Right lobe of liver (tissue), 6 donors: Measurements from ENCODE around the gene UBAC2. TPM values are rescaled to one million over a fixed set of nuclear protein-coding genes. Genes with fewer than 3 reads are reported as not detected.

Experiments used
- ATAC-seq, 4 donors: fragments of 200-7000 bp; cut with Tn5 transposase; one replicate each; pipeline ENCODE4 v1.9.1; 2020; ENCODE audit warnings: mild to moderate bottlenecking in 4 of 4, moderate library complexity in 4 of 4
- DNase-seq, 3 donors: peaks; one replicate each; pipeline ENCODE4 v3.0.0-alpha.2; 2020
- H3K27ac ChIP-seq, 3 donors: fragments of 200-600 bp; one replicate each; pipeline ENCODE4 v1.8.0; 2022
- H3K27me3 ChIP-seq, 2 donors: fragments of 200-600 bp; one replicate each; pipeline ENCODE4 v1.8.0; 2022
- H3K36me3 ChIP-seq, 4 donors: fragments of 200-600 bp; sonication (generic) in 1 of 4; one replicate each; pipeline versions ENCODE4 v1.5.1 to v1.8.0; 2017 to 2022; ENCODE audit warnings: control low read depth in 1 of 4
- H3K4me1 ChIP-seq, 4 donors: fragments of 200-600 bp; sonication (generic) in 1 of 4; one replicate each; pipeline versions ENCODE4 v1.5.1 to v1.8.0; 2017 to 2022; ENCODE audit warnings: control low read depth in 1 of 4
- H3K4me3 ChIP-seq, 3 donors: fragments of 200-600 bp; one replicate each; pipeline ENCODE4 v1.8.0; 2022
- H3K9me3 ChIP-seq, 4 donors: fragments of 200-600 bp; sonication (generic) in 1 of 4; one replicate each; pipeline versions ENCODE4 v1.5.1 to v1.8.0; 2017 to 2022; ENCODE audit warnings: control low read depth in 1 of 4
- POLR2A ChIP-seq: fragments of 450-650 bp; IDR thresholded peaks from one replicate; pipeline ENCODE4 v1.6.1; 2017; ENCODE audit warnings: antibody characterized with exemption, mild to moderate bottlenecking
- WGBS: methylation state at CpG from one replicate; pipeline ENCODE4 v1.1.6; 2018; ENCODE audit warnings: low coverage, low lambda C conversion rate; ENCODE audit not compliant: insufficient coverage; ENCODE audit errors: missing lambda C conversion rate; 5-methylcytosine and 5-hydroxymethylcytosine counted together
- intact Hi-C, 2 donors: fragments of 100-400 bp; cut with DNase I; formaldehyde crosslinking; loops; one replicate each; pipeline versions ENCODE4 v1.11.2 to v1.14.1; 2022
- total RNA-seq, 6 experiments: library from RNA; depleted of rRNA in 2 of 6; stranded (reverse); fragments of >200 nt in 2 of 6; fragmentation: NEBNext Ultra II Directional in 3 of 6; extraction: Animal tissue kit (Norgen Biotek cat#: 25700) in 3 of 6; gene quantifications; one replicate each; pipeline versions ENCODE4 v1.1.0 to v1.2.4, GENCODE V29; 2016 to 2023
- TF ChIP-seq, protein P1 (sequence below), 4 donors: fragments of 200-600 bp in 3 of 4; fragments of 450-650 bp in 1 of 4; IDR thresholded peaks; one replicate each; pipeline versions ENCODE4 v1.5.1 to v1.8.0; 2016 to 2022; ENCODE audit warnings: antibody characterized with exemption in 4 of 4, mild to moderate bottlenecking in 2 of 4
- donor health status: DM: no; HTN: yes; CAD: no.
- donor health status: DM: no; HTN: no; CAD: no.
- donor health status: DM: no; HTN: no; CAD: no.
- donor health status: DM: no; HTN: yes; CAD: no.
- donor health status: DM: no; HTN: yes; CAD: no.

UBAC2 gene
- total RNA-seq, 6 experiments from 2014 or later, result 30.2 to 45.0 (median 37.0) TPM

DNA sequence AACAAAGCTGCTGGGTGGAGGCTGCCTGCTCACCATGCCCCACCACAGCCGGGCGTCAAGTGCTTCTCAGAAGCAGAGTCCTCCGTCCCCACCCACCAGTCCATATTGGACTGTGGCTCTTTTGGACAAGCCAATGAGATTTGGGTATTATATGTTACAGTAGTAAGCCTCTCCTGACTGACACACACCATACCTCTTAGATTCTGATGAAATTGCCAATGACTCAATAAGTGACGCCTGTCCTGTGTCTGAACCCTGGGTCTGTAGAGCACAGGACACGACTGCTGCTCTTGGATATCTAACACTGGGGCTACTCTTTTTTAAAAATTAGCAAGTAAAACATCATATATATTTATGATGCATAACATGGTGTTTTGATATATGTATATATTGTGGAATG, 44.8 kb upstream of the UBAC2 start:
- Histone ChIP-seq H3K36me3 (no peaks in the 10 kb centered on the region), H3K27ac (no peak overlapping the region), H3K4me3 (no peak overlapping the region), H3K27me3 (no peaks in the 10 kb centered on the region), H3K9me3 (no peaks in the 10 kb centered on the region), H3K4me1 (no peaks in the 10 kb centered on the region)
- DNase-seq (no peak), ATAC-seq (no peak)
- intact Hi-C loops, result no loop called here
- 75% methylated on average over 2 of the region's 5 CpGs for WGBS
- TF ChIP-seq, protein P1, sequence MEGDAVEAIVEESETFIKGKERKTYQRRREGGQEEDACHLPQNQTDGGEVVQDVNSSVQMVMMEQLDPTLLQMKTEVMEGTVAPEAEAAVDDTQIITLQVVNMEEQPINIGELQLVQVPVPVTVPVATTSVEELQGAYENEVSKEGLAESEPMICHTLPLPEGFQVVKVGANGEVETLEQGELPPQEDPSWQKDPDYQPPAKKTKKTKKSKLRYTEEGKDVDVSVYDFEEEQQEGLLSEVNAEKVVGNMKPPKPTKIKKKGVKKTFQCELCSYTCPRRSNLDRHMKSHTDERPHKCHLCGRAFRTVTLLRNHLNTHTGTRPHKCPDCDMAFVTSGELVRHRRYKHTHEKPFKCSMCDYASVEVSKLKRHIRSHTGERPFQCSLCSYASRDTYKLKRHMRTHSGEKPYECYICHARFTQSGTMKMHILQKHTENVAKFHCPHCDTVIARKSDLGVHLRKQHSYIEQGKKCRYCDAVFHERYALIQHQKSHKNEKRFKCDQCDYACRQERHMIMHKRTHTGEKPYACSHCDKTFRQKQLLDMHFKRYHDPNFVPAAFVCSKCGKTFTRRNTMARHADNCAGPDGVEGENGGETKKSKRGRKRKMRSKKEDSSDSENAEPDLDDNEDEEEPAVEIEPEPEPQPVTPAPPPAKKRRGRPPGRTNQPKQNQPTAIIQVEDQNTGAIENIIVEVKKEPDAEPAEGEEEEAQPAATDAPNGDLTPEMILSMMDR (IDR thresholded peaks at IDR 0.05), result no peak
- TF ChIP-seq POLR2A, result no peak

DNA sequence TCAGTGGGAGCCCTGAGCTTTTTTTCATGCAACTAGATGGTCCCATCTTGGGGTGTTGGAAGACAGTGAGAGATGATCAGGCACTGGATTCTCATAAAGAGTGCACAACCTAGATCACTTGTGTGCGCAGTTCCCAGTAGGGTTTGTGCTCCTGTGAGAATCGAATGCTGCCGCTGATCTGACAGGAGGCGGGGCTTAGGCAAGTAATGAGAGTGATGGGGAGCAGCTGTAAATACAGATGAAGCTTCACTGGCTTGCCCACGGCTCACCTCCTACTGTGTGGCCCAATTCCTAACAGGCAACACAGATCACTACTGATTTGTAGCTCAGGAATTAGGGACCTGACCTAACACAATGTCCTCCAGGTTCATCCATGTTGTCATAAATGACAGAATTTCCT, 43.6 kb upstream of the UBAC2 start:
- Histone ChIP-seq H3K9me3 (no peaks in the 10 kb centered on the region), H3K36me3 (no peaks in the 10 kb centered on the region), H3K27me3 (no peaks in the 10 kb centered on the region), H3K27ac (no peak overlapping the region), H3K4me3 (no peak overlapping the region), H3K4me1 (no peaks in the 10 kb centered on the region)
- TF ChIP-seq, protein P1 (IDR thresholded peaks at IDR 0.05), result no peak
- DNase-seq (no peak), ATAC-seq (no peak)
- intact Hi-C loops, result no loop called here
- 84% methylated on average over 2 of the region's 5 CpGs for WGBS

DNA sequence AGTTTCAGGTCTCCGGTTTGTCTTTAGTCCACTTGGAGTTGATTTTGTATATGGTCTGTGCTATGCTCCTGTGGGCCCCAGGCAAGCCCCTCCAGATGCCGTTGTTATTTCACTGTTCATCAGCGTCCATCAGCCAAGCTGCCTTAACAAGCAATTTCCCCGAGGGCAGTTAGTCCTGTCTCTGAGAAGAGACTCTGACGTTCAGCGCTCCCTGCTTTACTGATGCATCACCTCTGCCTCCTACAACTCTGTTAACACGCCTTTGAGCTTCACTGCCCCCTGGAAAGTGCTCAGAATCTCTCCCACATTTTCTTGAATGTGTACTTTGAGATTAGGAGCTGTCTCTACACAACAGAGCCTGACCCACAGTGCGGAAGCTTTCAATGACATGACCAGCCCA, 41.8 kb upstream of the UBAC2 start:
- Histone ChIP-seq H3K36me3 (no peaks in the 10 kb centered on the region), H3K4me1 (no peaks in the 10 kb centered on the region), H3K4me3 (no peak overlapping the region), H3K27ac (no peak overlapping the region), H3K9me3 (no peaks in the 10 kb centered on the region), H3K27me3 (no peaks in the 10 kb centered on the region)
- DNase-seq (no peak), ATAC-seq (no peak)
- 55% methylated on average over 8 of the region's 8 CpGs for WGBS
- TF ChIP-seq, protein P1 (IDR thresholded peaks at IDR 0.05), result no peak
- no peak for TF ChIP-seq POLR2A
- intact Hi-C loops, result no loop called here

DNA sequence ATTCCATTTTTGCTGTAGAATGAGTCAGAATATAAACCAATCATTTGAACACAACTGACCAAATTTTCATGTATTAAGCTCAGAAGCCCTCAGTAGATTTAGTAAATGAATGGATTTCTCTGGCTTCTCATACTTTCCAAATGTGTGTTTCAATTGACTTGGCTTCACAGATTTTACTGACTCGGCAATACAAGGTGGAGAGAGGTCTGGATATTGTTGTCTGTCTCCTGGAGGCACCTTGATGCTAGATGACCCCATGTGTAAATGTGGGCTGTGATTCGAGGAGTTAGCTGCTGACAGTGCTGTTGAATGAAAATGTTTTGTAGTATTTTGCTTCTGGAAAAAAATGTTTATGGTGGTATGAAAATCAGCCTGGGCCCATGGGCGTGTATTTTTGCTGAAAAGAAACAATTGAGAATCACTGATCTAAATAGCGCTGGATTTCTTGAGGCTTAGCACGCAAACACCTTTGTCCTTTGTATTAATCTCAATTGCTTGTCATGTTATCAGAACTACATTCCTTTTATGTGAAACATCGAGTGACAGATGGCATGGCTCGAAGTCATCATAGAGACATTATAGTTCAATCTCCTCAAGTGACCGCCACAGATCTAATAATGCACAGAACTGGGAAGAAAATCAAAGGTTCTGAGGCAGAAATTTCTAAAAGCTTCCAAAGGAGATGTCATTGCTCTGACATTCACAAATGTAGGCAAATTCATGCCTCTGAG, 41.2 kb upstream of the UBAC2 start:
- Histone ChIP-seq H3K36me3 (no peaks in the 10 kb centered on the region), H3K27me3 (no peaks in the 10 kb centered on the region), H3K4me3 (no peak overlapping the region), H3K4me1 (no peaks in the 10 kb centered on the region), H3K9me3 (no peaks in the 10 kb centered on the region), H3K27ac (no peak overlapping the region)
- intact Hi-C loops, result no loop called here
- 69% methylated on average over 7 of the region's 8 CpGs for WGBS
- DNase-seq (no peak), ATAC-seq (no peak)
- TF ChIP-seq, protein P1 (IDR thresholded peaks at IDR 0.05), result no peak
- TF ChIP-seq POLR2A, result no peak
